T-helper 1 cell treated with Interleukin-12 subunit alpha and Interleukin-12 subunit beta and Interleukin-4 antibody, amounts not matched to agents 30 ng/mL and 1 ng/mL, for 36 hours (primary cell): ENCODE measurements around the gene KLHDC7B. TPM values are rescaled to one million over a fixed set of nuclear protein-coding genes. Genes with fewer than 3 reads are reported as not detected.

ENCODE experiments used
- intact Hi-C: fragments of 100-400 bp; cut with micrococcal nuclease; formaldehyde crosslinking; loops from one replicate; pipeline ENCODE4 v1.15.1; 2024
- total RNA-seq: library from RNA; stranded (reverse); gene quantifications from 2 replicates; pipeline ENCODE4 v1.2.3, GENCODE V29; 2022

KLHDC7B gene
- total RNA-seq, 1 donor from 2014 or later = 12.6 TPM

- intact Hi-C loops = no loop called here
Observed at GRCh38 chr22:50569896-50570535, 24.3 kb downstream of the KLHDC7B start.

- intact Hi-C loops = no loop called here
Observed at GRCh38 chr22:50570861-50571260, 25.2 kb downstream of the KLHDC7B start.

- intact Hi-C loops = no loop called here
Observed at GRCh38 chr22:50571264-50572175, 25.8 kb downstream of the KLHDC7B start.

- intact Hi-C loops = no loop called here
Observed at GRCh38 chr22:50572965-50573364, 27.3 kb downstream of the KLHDC7B start.

GRCh38 chr22:50573491-50574382 lies 28.0 kb downstream of the KLHDC7B start:
- intact Hi-C loops = no loop called here

GRCh38 chr22:50574383-50574755 lies 28.7 kb downstream of the KLHDC7B start:
- intact Hi-C loops = no loop called here

- intact Hi-C loops = no loop called here
Observed at GRCh38 chr22:50575426-50575941, 29.8 kb downstream of the KLHDC7B start.

GRCh38 chr22:50576070-50576469 lies 30.4 kb downstream of the KLHDC7B start:
- intact Hi-C loops = no loop called here

- intact Hi-C loops = no loop called here
Observed at GRCh38 chr22:50576806-50577696, 31.4 kb downstream of the KLHDC7B start.

- intact Hi-C loops = no loop called here
Observed at GRCh38 chr22:50577697-50577986, 31.9 kb downstream of the KLHDC7B start.

GRCh38 chr22:50577987-50578775 lies 32.5 kb downstream of the KLHDC7B start, which contains the start of gene CPT1B:
Gene CPT1B, minus strand, starts transcription at chr22:50578427. Its CDS starts 512 bp downstream, at chr22:50577915.
- intact Hi-C loops = no loop called here

GRCh38 chr22:50578776-50579310 lies 33.1 kb downstream of the KLHDC7B start:
- intact Hi-C loops = no loop called here

- intact Hi-C loops = no loop called here
Observed at GRCh38 chr22:50579752-50580151, 34.1 kb downstream of the KLHDC7B start.

- intact Hi-C loops = no loop called here
Observed at GRCh38 chr22:50581031-50581949, 35.6 kb downstream of the KLHDC7B start.

GRCh38 chr22:50581950-50582492 lies 36.3 kb downstream of the KLHDC7B start:
- intact Hi-C loops = loop anchor here (1.0 to 2.0 kb wide), 7 partner anchors 19 to 107 kb away; partner anchors contain the start of genes NCAPH2, SBF1 and SCO2

- intact Hi-C loops = loop anchor here (1.0 to 2.0 kb wide), 12 partner anchors 18 to 337 kb away; partner anchors contain the start of genes ARSA, MAPK8IP2, NCAPH2 and SBF1
Observed at GRCh38 chr22:50582493-50583293, 37.0 kb downstream of the KLHDC7B start, which contains the start of gene CHKB. Gene CHKB, minus strand, starts transcription at chr22:50582849. Its CDS starts 68 bp downstream, at chr22:50582781.
